SK-N-SH treated with all-trans-retinoic acid at 6 μM for 48 hours (cell line): Measurements from ENCODE around the gene TAPBP.

Experiments used
- ATAC-seq: fragments of 200-7000 bp; cut with Tn5 transposase; 3 replicates; pipeline ENCODE4 v1.9.1; 2020; ENCODE audit warnings: mild to moderate bottlenecking, moderate library complexity
- ARNTL ChIP-seq: fragments of 450-650 bp; formaldehyde crosslinking; IDR thresholded peaks from 2 replicates; pipeline ENCODE4 v1.5.0; 2020; ENCODE audit warnings: low read depth, mild to moderate bottlenecking, moderate library complexity, borderline replicate concordance
- BACH2 ChIP-seq: fragments of 250-450 bp; sonication (Bioruptor Pico); IDR thresholded peaks from 2 replicates; pipeline ENCODE4 v1.9.0; 2021; ENCODE audit warnings: mild to moderate bottlenecking, borderline replicate concordance
- CSDC2 ChIP-seq: fragments of 250-450 bp; sonication (Bioruptor Pico); IDR thresholded peaks from 2 replicates; pipeline ENCODE4 v1.5.0; 2020; ENCODE audit warnings: mild to moderate bottlenecking, moderate library complexity
- ISL1 ChIP-seq: fragments of 250-450 bp; sonication (Bioruptor Pico); IDR thresholded peaks from 2 replicates; pipeline ENCODE4 v2.1.2; 2022; ENCODE audit warnings: mild to moderate bottlenecking, moderate library complexity
- OSR1 ChIP-seq: fragments of 250-450 bp; sonication (Bioruptor Pico); IDR thresholded peaks from 2 replicates; pipeline ENCODE4 v1.8.0; 2022; ENCODE audit warnings: moderate library complexity, mild to moderate bottlenecking, inconsistent platforms
- POU6F1 ChIP-seq: fragments of 250-450 bp; sonication (Bioruptor Pico); IDR thresholded peaks from 2 replicates; pipeline ENCODE4 v1.8.0; 2021; ENCODE audit warnings: low read depth, mild to moderate bottlenecking, moderate library complexity, borderline replicate concordance
- PPARA ChIP-seq: fragments of 250-450 bp; sonication (Bioruptor Pico); IDR thresholded peaks from 2 replicates; pipeline ENCODE4 v1.5.0; 2020; ENCODE audit warnings: mild to moderate bottlenecking, borderline replicate concordance
- RARB ChIP-seq: fragments of 250-450 bp; sonication (Bioruptor Pico); IDR thresholded peaks from 2 replicates; pipeline ENCODE4 v1.8.0; 2021; ENCODE audit warnings: mild to moderate bottlenecking, moderate library complexity
- SNAI2 ChIP-seq: fragments of 250-450 bp; sonication (Bioruptor Pico); IDR thresholded peaks from 2 replicates; pipeline ENCODE4 v1.5.0; 2020; ENCODE audit warnings: mild to moderate bottlenecking, moderate library complexity
- TCF4 ChIP-seq: fragments of 250-450 bp; sonication (Bioruptor Pico); IDR thresholded peaks from 2 replicates; pipeline ENCODE4 v1.8.0; 2021; ENCODE audit warnings: mild to moderate bottlenecking, moderate library complexity, borderline replicate concordance
- ZC3H10 ChIP-seq: fragments of 250-450 bp; sonication (Bioruptor Pico); IDR thresholded peaks from 2 replicates; pipeline ENCODE4 v1.5.1; 2021; ENCODE audit warnings: mild to moderate bottlenecking, moderate library complexity
- ZFP3 ChIP-seq: fragments of 250-450 bp; sonication (Bioruptor Pico); IDR thresholded peaks from 2 replicates; pipeline ENCODE4 v1.5.0; 2020; ENCODE audit warnings: mild to moderate bottlenecking, moderate library complexity
- ZFP30 ChIP-seq: fragments of 450-650 bp; formaldehyde crosslinking; IDR thresholded peaks from 2 replicates; pipeline ENCODE4 v1.5.0; 2022; ENCODE audit warnings: mild to moderate bottlenecking, moderate library complexity
- ZNF70 ChIP-seq: fragments of 450-650 bp; formaldehyde crosslinking; IDR thresholded peaks from 2 replicates; pipeline ENCODE4 v1.5.0; 2020; ENCODE audit warnings: mild to moderate bottlenecking, moderate library complexity
- TF ChIP-seq, protein P1 (sequence below): fragments of 250-450 bp; sonication (Bioruptor Pico); IDR thresholded peaks from 2 replicates; pipeline ENCODE4 v1.5.1; 2021; ENCODE audit warnings: mild to moderate bottlenecking, moderate library complexity
- TF ChIP-seq, protein P2 (sequence below): fragments of 250-450 bp; sonication (Bioruptor Pico); IDR thresholded peaks from 2 replicates; pipeline ENCODE4 v1.8.0; 2020; ENCODE audit warnings: mild to moderate bottlenecking, moderate library complexity, borderline replicate concordance

Gene TAPBP

DNA sequence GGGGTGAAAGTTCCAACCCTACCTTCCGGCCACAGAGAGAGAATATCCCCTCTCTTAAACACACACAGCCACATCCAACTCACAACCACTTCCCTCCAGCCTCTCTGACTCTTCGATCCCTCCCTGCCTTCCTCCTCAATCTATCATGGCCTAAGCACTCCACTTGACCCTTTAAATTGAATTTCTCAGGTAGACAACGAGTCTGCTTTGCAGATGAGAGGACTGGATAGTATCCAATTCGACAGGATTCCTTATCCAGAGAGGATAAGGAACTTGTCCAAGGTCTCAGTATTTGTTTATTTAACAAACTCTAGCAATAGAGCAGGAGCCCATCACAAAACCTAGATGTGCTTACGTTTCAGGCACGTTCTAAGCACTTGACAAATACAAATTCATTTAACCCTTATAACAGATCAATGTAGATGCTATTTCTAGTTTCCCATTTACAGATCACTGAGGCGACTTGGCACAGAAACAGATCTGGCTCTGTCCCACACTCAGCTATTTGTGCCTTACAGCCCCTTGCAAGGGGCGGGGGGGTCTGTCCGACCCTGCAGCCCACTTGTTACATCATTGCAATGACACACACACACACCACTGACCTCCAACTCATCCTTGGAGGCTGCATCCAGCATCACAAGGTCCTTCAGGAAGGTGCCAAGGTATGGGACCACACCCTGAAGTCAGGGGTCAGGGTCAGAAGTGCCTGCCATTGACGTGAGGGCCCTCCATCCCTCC, 19.6 kb downstream of the TAPBP start:
- ATAC-seq, result no peak
- TF ChIP-seq ISL1 (no peak), ZNF70 (CRISPR knock-in tag) (no peak), CSDC2 (CRISPR knock-in tag) (no peak), ZC3H10 (no peak), ZFP3 (no peak), BACH2 (no peak), TCF4 (CRISPR knock-in tag) (no peak), ARNTL (CRISPR knock-in tag) (no peak)
- TF ChIP-seq, protein P1, sequence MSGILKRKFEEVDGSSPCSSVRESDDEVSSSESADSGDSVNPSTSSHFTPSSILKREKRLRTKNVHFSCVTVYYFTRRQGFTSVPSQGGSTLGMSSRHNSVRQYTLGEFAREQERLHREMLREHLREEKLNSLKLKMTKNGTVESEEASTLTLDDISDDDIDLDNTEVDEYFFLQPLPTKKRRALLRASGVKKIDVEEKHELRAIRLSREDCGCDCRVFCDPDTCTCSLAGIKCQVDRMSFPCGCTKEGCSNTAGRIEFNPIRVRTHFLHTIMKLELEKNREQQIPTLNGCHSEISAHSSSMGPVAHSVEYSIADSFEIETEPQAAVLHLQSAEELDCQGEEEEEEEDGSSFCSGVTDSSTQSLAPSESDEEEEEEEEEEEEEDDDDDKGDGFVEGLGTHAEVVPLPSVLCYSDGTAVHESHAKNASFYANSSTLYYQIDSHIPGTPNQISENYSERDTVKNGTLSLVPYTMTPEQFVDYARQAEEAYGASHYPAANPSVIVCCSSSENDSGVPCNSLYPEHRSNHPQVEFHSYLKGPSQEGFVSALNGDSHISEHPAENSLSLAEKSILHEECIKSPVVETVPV (CRISPR knock-in tag), result no peak
- TF ChIP-seq, protein P2, sequence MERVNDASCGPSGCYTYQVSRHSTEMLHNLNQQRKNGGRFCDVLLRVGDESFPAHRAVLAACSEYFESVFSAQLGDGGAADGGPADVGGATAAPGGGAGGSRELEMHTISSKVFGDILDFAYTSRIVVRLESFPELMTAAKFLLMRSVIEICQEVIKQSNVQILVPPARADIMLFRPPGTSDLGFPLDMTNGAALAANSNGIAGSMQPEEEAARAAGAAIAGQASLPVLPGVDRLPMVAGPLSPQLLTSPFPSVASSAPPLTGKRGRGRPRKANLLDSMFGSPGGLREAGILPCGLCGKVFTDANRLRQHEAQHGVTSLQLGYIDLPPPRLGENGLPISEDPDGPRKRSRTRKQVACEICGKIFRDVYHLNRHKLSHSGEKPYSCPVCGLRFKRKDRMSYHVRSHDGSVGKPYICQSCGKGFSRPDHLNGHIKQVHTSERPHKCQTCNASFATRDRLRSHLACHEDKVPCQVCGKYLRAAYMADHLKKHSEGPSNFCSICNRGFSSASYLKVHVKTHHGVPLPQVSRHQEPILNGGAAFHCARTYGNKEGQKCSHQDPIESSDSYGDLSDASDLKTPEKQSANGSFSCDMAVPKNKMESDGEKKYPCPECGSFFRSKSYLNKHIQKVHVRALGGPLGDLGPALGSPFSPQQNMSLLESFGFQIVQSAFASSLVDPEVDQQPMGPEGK (CRISPR knock-in tag), result no peak

- no peak for ATAC-seq
Measured at GRCh38 chr6:33292996-33293682, 20.7 kb downstream of the TAPBP start.

DNA sequence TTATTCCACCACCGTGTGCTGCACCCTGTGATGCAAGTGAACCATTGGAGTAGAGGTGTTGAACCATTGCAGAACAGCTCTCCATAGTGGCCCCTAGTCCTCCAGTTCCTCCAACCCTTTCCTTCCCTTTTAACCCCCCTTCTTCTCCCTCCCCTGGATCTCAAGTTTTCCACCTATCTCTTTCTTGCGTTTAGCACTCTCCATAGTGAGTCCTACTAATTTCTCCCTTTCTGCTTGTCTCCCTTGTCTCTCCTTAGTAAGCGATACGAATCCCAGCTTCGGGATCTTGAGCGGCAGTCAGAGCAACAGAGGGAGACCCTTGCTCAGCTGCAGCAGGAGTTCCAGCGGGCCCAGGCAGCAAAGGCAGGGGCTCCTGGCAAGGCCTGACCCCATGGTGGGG, 23.4 kb downstream of the TAPBP start:
- ATAC-seq, result no peak
- TF ChIP-seq OSR1 (CRISPR knock-in tag) (no peak), ZFP30 (CRISPR knock-in tag) (no peak), PPARA (no peak), ARNTL (CRISPR knock-in tag) (no peak), ZNF70 (CRISPR knock-in tag) (no peak), ZFP3 (no peak), RARB (CRISPR knock-in tag) (no peak), SNAI2 (no peak), POU6F1 (CRISPR knock-in tag) (no peak), ISL1 (no peak)
- TF ChIP-seq, protein P2 (CRISPR knock-in tag), result no peak
- TF ChIP-seq, protein P1 (CRISPR knock-in tag), result no peak

More at GRCh38 chr6:33292996-33293682, 20.7 kb downstream of the TAPBP start:
- no peak for TF ChIP-seq OSR1 (CRISPR knock-in tag)
- TF ChIP-seq ZC3H10, result no peak

DNA sequence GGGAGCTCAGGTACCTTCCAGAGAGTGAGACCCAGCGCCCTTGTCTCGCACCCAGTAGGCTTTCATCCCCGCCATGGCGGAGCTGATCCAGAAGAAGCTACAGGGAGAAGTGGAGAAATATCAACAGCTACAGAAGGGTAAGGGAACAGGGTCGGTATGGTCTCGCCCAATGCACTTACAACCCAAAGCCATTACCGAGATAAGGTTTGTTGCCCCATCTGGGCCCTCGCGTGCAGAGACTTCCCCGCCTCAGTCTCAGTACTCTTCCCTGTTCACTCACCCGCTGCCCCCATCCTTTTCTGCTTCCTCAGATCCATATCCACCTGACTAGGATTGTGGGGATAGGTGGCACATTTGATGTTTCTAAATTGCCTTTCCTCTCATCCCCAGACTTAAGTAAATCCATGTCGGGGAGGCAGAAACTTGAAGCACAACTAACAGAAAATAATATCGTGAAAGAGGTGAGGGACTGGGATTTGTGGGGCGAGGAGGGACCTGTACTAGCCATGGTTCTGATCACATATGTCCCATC, 24.0 kb downstream of the TAPBP start:
- ATAC-seq, result peak; percentile 31
- TF ChIP-seq, protein P1 (CRISPR knock-in tag), result no peak
- TF ChIP-seq ARNTL (CRISPR knock-in tag), result no peak
